ENCODE measurements around the gene SRC.

GRCh38 chr20:37449276-37449675 is 103.3 kb downstream of the SRC start:
- no peak for TF ChIP-seq POLR2A (IDR thresholded peaks at IDR 0.05)
- no peak for TF ChIP-seq EP300 (IDR thresholded peaks at IDR 0.05)

All from gastroesophageal sphincter (tissue), 2 donors.